Activated T-helper 9 cell treated with anti-CD3 and anti-CD28 coated beads, Interleukin-2, amount 50 U/mL, for 16 hours (primary cell): ENCODE measurements around the gene MYB.
"Not testable (repeated sequence)": the region's sequence is repeated elsewhere in the genome, so short reads cannot be mapped to it uniquely, and the experiment has no call there.

ENCODE experiments used
- DNase-seq: peaks from one replicate; pipeline ENCODE4 v3.0.0-alpha.2; 2020; ENCODE audit warnings: low read depth

MYB gene

GRCh38 chr6:135222623-135223022 is 41.5 kb downstream of the MYB start:
- DNase-seq, result no peak

GRCh38 chr6:135224037-135224647 is 43.0 kb downstream of the MYB start:
- DNase-seq, result no peak

GRCh38 chr6:135225911-135226310 is 44.8 kb downstream of the MYB start:
- no peak for DNase-seq

GRCh38 chr6:135226537-135226936 is 45.4 kb downstream of the MYB start:
- DNase-seq, result no peak

- DNase-seq, result no peak
Measured at GRCh38 chr6:135227349-135227748, 46.2 kb downstream of the MYB start.

- no peak for DNase-seq
Measured at GRCh38 chr6:135227758-135228157, 46.6 kb downstream of the MYB start.

GRCh38 chr6:135228486-135228885 is 47.4 kb downstream of the MYB start:
- DNase-seq, result no peak

GRCh38 chr6:135229996-135230395 is 48.9 kb downstream of the MYB start:
- no peak for DNase-seq

- DNase-seq, result no peak
Measured at GRCh38 chr6:135230711-135231468, 49.8 kb downstream of the MYB start.

GRCh38 chr6:135231469-135231844 is 50.3 kb downstream of the MYB start:
- DNase-seq, result no peak

GRCh38 chr6:135233686-135234491 is 52.8 kb downstream of the MYB start:
- DNase-seq, result no peak

- DNase-seq, result no peak
Measured at GRCh38 chr6:135234492-135234780, 53.3 kb downstream of the MYB start.

- no peak for DNase-seq
Measured at GRCh38 chr6:135235716-135236115, 54.6 kb downstream of the MYB start.

- DNase-seq, result no peak
Measured at GRCh38 chr6:135236319-135236718, 55.2 kb downstream of the MYB start.

- no peak for DNase-seq
Measured at GRCh38 chr6:135236732-135237131, 55.6 kb downstream of the MYB start.

GRCh38 chr6:135240711-135241110 is 59.6 kb downstream of the MYB start:
- DNase-seq, result no peak

GRCh38 chr6:135243871-135244796 is 63.0 kb downstream of the MYB start:
- no peak for DNase-seq

GRCh38 chr6:135244805-135245204 is 63.7 kb downstream of the MYB start:
- no peak for DNase-seq

GRCh38 chr6:135246412-135247012 is 65.4 kb downstream of the MYB start:
- not testable (repeated sequence) for DNase-seq

- DNase-seq, result no peak
Measured at GRCh38 chr6:135250234-135250633, 69.1 kb downstream of the MYB start.

GRCh38 chr6:135250751-135251497 is 69.8 kb downstream of the MYB start:
- no peak for DNase-seq
